Aorta (tissue), 5 donors: ENCODE measurements around the gene ATF7. TPM values are rescaled to one million over a fixed set of nuclear protein-coding genes. Genes with fewer than 3 reads are reported as not detected.
A peak's percentile ranks its signal among the peaks of the same experiment; 100 is the strongest.
"Not testable (repeated sequence)": the region's sequence is repeated elsewhere in the genome, so short reads cannot be mapped to it uniquely, and the experiment has no call there.

Experiments used
- ATAC-seq: fragments of 200-7000 bp; cut with Tn5 transposase; one replicate; pipeline ENCODE4 v1.9.1; 2022; ENCODE audit warnings: moderate library complexity; ENCODE audit not compliant: low FRiP score
- DNase-seq, 2 donors: peaks; one replicate each; pipeline ENCODE4 v3.0.0-alpha.2; 2020
- H3K27ac ChIP-seq, 2 donors: one replicate each; pipeline ENCODE4 v1.5.1; 2013; ENCODE audit warnings: low read length in 2 of 2, mild to moderate bottlenecking in 2 of 2, moderate library complexity in 2 of 2, control low read depth in 1 of 2, inconsistent platforms in 1 of 2, low read depth in 1 of 2
- H3K27me3 ChIP-seq, 2 donors: one replicate each; pipeline ENCODE4 v1.6.1; 2013; ENCODE audit warnings: control low read depth in 1 of 2, low read length in 1 of 2, mild to moderate bottlenecking in 1 of 2, moderate library complexity in 1 of 2; ENCODE audit not compliant: insufficient read depth in 2 of 2, control insufficient read depth in 1 of 2
- H3K36me3 ChIP-seq, 2 donors: one replicate each; pipeline ENCODE4 v1.6.1; 2013; ENCODE audit warnings: control low read depth in 1 of 2, low read length in 1 of 2, mild to moderate bottlenecking in 1 of 2; ENCODE audit not compliant: insufficient read depth in 2 of 2, control insufficient read depth in 1 of 2
- H3K4me1 ChIP-seq, 2 donors: one replicate each; pipeline ENCODE4 v1.6.1; 2013; ENCODE audit warnings: low read length in 2 of 2, control low read depth in 1 of 2, mild to moderate bottlenecking in 1 of 2, moderate library complexity in 1 of 2; ENCODE audit not compliant: insufficient read depth in 2 of 2, control insufficient read depth in 1 of 2
- H3K4me3 ChIP-seq, 2 donors: one replicate each; pipeline ENCODE4 v1.5.1; 2013; ENCODE audit warnings: low read length in 2 of 2, control low read depth in 1 of 2, mild to moderate bottlenecking in 1 of 2
- H3K9me3 ChIP-seq: one replicate; pipeline ENCODE4 v1.6.1; 2013; ENCODE audit warnings: mild to moderate bottlenecking, low read length; ENCODE audit not compliant: control insufficient read depth
- WGBS, 2 donors: extraction: QIAGEN DNeasy Blood & Tissue Kit; methylation state at CpG; one replicate each; pipeline ENCODE4 v1.1.7; 2013; 5-methylcytosine and 5-hydroxymethylcytosine counted together
- intact Hi-C, 2 donors: fragments of 100-400 bp; cut with DNase I; formaldehyde crosslinking; loops; one replicate each; pipeline versions ENCODE4 v1.14.2 to v1.15.0; 2022
- polyA plus RNA-seq, 2 donors: library from polyadenylated mRNA; stranded (reverse); fragments of 200-250 nt; gene quantifications; one replicate each; pipeline ENCODE4 v1.2.3, GENCODE V29; 2013
- total RNA-seq, 2 donors: library from RNA; stranded (reverse); fragmentation: NEBNext Ultra II Directional; extraction: Animal tissue kit (Norgen Biotek cat#: 25700); gene quantifications; one replicate each; pipeline ENCODE4 v1.2.1, GENCODE V29; 2021
- donor health status: healthy with polysubstance abuse.
- donor health status: Bipolar disorder and iron deficiency.
- donor health status: DM: no; HTN: no; CAD: no.
- donor health status: DM: no; HTN: no; CAD: no.
- donor health status: DM: yes; HTN: yes; CAD: no.

Gene ATF7
- total and polyA plus RNA-seq, 4 donors: 25.7 to 73.5 (median 49.0) TPM

GRCh38 chr12:53606688-53607087 lies 19.5 kb downstream of the ATF7 start:
- not testable (repeated sequence) for H3K9me3 ChIP-seq, H3K4me1 ChIP-seq

GRCh38 chr12:53604581-53604980 lies 21.6 kb downstream of the ATF7 start:
- Histone ChIP-seq H3K9me3 (no peaks in the 10 kb centered on the region), H3K27ac (no peak overlapping the region), H3K27me3 (no peaks in the 10 kb centered on the region), H3K4me1 (peaks cover 3 to 4% of the 10 kb centered on the region in 2 donors), H3K4me3 (no peak overlapping the region), H3K36me3 (no peaks in the 10 kb centered on the region)
- DNase-seq (no peak), ATAC-seq (no peak)
- intact Hi-C loops: no loop called here

More at GRCh38 chr12:53606688-53607087, 19.5 kb downstream of the ATF7 start:
- H3K4me3 ChIP-seq, H3K36me3 ChIP-seq, intact Hi-C loops, ATAC-seq, H3K27me3 ChIP-seq, H3K27ac ChIP-seq, DNase-seq: not testable (repeated sequence)
- WGBS, 2 donors: 97 to 98% methylated on average over 3 of the region's 5 CpGs

GRCh38 chr12:53603804-53604203 lies 22.4 kb downstream of the ATF7 start:
- DNase-seq (no peak), ATAC-seq (no peak)
- peaks cover 3 to 4% of the 10 kb centered on the region in 2 donors for H3K4me1 ChIP-seq
- H3K9me3 ChIP-seq: no peaks in the 10 kb centered on the region
- no peaks in the 10 kb centered on the region for H3K36me3 ChIP-seq
- H3K27ac ChIP-seq: no peak overlapping the region
- intact Hi-C loops: no loop called here
- H3K27me3 ChIP-seq: no peaks in the 10 kb centered on the region
- no peak overlapping the region for H3K4me3 ChIP-seq

DNA sequence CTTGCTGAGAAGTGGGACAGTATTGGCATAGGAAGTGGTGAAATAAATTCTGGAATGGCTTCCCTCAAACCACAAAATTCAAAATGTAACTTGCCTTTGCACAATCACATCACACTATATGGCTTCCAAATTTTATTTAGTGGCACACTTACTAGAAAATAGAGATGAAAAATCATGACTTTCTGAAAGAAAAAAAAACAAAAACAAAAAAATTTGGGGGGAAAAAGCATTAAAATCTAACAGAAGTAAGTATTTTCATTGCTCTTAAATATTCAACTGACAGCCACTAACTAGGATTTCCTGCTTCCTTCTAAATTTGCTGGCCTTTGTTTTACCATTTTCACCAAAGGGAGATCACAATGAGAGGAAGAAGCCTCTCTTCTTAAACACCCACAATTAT lies 23.0 kb downstream of the ATF7 start:
- intact Hi-C loops: no loop called here
- Histone ChIP-seq H3K4me3 (no peak overlapping the region), H3K36me3 (no peaks in the 10 kb centered on the region), H3K27me3 (no peaks in the 10 kb centered on the region), H3K4me1 (peaks cover 3 to 4% of the 10 kb centered on the region in 2 donors), H3K9me3 (no peaks in the 10 kb centered on the region), H3K27ac (no peak overlapping the region)
- ATAC-seq (no peak), DNase-seq (no peak)

- intact Hi-C loops: no loop called here
- Histone ChIP-seq H3K27ac (no peak overlapping the region), H3K4me1 (peaks cover 3 to 4% of the 10 kb centered on the region in 2 donors)
These were observed 23.9 kb downstream of the ATF7 start for GRCh38 chr12:53602176-53602864.

DNA sequence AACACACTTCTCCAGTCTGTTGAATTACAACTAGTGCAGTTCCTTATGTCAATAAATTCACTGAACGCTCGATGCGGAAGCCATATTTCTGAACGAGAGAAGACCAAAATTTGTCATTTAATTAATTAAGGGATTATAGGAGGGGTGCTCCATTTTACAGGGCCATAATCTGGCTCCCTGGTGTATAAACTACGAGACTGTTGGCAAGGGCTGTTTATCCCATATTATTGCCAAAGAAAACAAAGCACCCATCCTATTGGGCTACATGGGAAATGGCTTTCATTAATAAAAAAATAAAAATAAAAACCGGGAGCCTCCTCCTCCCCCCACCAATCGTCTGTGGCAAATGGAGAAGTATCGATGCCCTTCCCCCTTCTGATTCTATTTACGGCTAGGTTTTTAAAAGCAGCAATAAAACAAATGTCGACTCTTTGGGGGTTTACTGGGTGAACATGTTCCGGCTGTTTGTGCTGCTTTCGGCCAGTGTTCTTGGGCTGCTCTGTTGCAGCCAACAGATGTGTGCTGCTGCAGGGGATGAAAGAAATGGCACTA lies 24.8 kb downstream of the ATF7 start:
- Histone ChIP-seq H3K9me3 (no peaks in the 10 kb centered on the region), H3K36me3 (no peaks in the 10 kb centered on the region), H3K4me1 (peaks cover 3 to 6% of the 10 kb centered on the region in 2 donors), H3K27ac (peak overlapping the region in 1 of 2 donors; percentile 40), H3K27me3 (no peaks in the 10 kb centered on the region), H3K4me3 (peak overlapping the region in 1 of 2 donors; percentile 69)
- peak; percentile 7 for ATAC-seq
- 5 to 12% methylated on average over 12 of the region's 12 CpGs for WGBS, 2 donors
- DNase-seq: no peak
- intact Hi-C loops: no loop called here

More at GRCh38 chr12:53602176-53602864, 23.9 kb downstream of the ATF7 start:
- no peak overlapping the region for H3K4me3 ChIP-seq
- no peaks in the 10 kb centered on the region for H3K27me3 ChIP-seq
- no peak for DNase-seq
- no peaks in the 10 kb centered on the region for H3K36me3 ChIP-seq
- H3K9me3 ChIP-seq: no peaks in the 10 kb centered on the region
- WGBS, 2 donors: 20 to 27% methylated on average over 10 of the region's 10 CpGs
- ATAC-seq: no peak

- intact Hi-C loops: no loop called here
- peak in 1 of 2 donors; percentile 31 for DNase-seq
- WGBS, 2 donors: 78 to 85% methylated on average over 13 of the region's 13 CpGs
- peaks cover 3 to 6% of the 10 kb centered on the region in 2 donors for H3K4me1 ChIP-seq
- no peaks in the 10 kb centered on the region for H3K9me3 ChIP-seq
- no peak for ATAC-seq
- H3K36me3 ChIP-seq: no peaks in the 10 kb centered on the region
- no peak overlapping the region for H3K27ac ChIP-seq
- H3K27me3 ChIP-seq: no peaks in the 10 kb centered on the region
- no peak overlapping the region for H3K4me3 ChIP-seq
These were observed 25.5 kb downstream of the ATF7 start for GRCh38 chr12:53600490-53601295.

- Histone ChIP-seq H3K36me3 (no peaks in the 10 kb centered on the region), H3K9me3 (no peaks in the 10 kb centered on the region), H3K4me3 (no peak overlapping the region), H3K27ac (no peak overlapping the region), H3K4me1 (peaks cover 6 to 7% of the 10 kb centered on the region in 2 donors), H3K27me3 (no peaks in the 10 kb centered on the region)
- DNase-seq: no peak
- 83 to 89% methylated on average over 2 of the region's 2 CpGs for WGBS, 2 donors
- intact Hi-C loops: no loop called here
- no peak for ATAC-seq
These were observed 26.6 kb downstream of the ATF7 start for GRCh38 chr12:53599579-53599978.
